ENCODE results near the gene ANKRD13D.

DNA sequence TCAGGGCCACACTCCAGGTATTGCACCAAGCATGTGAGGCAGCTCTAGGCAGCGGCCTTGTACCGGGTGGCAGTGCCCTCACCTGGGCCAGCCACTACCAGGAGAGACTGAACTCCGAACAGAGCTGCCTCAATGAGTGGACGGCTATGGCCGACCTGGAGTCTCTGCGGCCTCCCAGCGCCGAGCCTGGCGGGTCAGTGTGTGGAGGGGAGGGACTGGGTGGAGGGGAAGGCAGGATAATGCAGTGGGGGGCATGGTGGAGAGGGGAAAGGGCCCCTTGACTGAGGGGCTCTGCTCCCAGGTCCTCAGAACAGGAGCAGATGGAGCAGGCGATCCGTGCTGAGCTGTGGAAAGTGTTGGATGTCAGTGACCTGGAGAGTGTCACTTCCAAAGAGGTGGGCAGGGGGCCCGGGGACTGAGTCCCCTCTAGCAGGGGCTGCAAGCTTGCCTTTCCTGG lies 18.5 kb downstream of the ANKRD13D start:
- TF ChIP-seq, protein P1, sequence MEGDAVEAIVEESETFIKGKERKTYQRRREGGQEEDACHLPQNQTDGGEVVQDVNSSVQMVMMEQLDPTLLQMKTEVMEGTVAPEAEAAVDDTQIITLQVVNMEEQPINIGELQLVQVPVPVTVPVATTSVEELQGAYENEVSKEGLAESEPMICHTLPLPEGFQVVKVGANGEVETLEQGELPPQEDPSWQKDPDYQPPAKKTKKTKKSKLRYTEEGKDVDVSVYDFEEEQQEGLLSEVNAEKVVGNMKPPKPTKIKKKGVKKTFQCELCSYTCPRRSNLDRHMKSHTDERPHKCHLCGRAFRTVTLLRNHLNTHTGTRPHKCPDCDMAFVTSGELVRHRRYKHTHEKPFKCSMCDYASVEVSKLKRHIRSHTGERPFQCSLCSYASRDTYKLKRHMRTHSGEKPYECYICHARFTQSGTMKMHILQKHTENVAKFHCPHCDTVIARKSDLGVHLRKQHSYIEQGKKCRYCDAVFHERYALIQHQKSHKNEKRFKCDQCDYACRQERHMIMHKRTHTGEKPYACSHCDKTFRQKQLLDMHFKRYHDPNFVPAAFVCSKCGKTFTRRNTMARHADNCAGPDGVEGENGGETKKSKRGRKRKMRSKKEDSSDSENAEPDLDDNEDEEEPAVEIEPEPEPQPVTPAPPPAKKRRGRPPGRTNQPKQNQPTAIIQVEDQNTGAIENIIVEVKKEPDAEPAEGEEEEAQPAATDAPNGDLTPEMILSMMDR (IDR thresholded peaks at IDR 0.05): no peak
- TF ChIP-seq POLR2A (IDR thresholded peaks at IDR 0.05): no peak
